D721Med (cell line): ENCODE measurements around the gene MAMDC2.
A peak's percentile ranks its signal among the peaks of the same experiment; 100 is the strongest.

Experiments
- DNase-seq: peaks from one replicate; pipeline ENCODE4 v3.0.0; 2011; ENCODE audit warnings: low spot score; ENCODE audit not compliant: insufficient read length
- FAIRE-seq: peaks from 2 replicates; lab custom pipeline; 2011; peaks lifted over from hg19 to GRCh38; lab: Jason Lieb, UNC
- CTCF ChIP-seq: IDR thresholded peaks from 2 replicates; pipeline ENCODE4 v1.5.1; 2012; ENCODE audit warnings: mild to moderate bottlenecking, control low read depth; ENCODE audit not compliant: insufficient read depth; ENCODE audit errors: missing control alignments

The MAMDC2 gene

DNA sequence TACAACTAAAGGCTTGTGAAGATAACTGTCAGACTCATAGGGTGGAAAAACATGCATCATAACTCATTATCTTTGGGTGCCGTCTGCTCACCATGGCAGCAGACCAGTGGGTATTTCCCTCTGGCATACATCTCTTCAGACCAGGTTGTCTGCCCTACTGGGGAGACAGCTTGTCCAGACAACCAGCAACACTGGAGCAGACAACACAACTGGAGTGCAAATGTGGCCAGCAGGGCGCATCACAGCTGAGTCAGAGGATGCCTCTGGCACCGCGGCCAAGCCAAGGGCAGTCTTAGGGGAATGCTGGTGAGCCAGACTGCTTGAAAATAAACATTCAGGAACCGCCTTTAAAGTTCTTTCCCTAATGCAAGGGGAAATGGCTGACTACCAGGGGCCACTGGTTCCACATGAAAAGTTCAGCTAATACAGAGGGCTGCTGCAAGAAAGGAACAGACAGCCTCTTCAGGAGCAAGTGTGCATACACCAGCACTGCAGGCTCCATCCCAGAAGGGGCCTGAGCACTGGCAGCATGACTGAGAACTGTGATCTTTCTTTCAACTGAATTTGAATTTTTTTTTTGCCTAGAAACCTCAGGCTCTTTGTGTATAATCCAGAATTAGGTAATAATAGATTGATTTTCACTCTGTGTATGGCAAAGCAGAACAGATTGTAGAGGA lies 77.3 kb downstream of the MAMDC2 start:
- peak; percentile 18 for TF ChIP-seq CTCF
- DNase-seq (no peak), FAIRE-seq (no peak)

DNA sequence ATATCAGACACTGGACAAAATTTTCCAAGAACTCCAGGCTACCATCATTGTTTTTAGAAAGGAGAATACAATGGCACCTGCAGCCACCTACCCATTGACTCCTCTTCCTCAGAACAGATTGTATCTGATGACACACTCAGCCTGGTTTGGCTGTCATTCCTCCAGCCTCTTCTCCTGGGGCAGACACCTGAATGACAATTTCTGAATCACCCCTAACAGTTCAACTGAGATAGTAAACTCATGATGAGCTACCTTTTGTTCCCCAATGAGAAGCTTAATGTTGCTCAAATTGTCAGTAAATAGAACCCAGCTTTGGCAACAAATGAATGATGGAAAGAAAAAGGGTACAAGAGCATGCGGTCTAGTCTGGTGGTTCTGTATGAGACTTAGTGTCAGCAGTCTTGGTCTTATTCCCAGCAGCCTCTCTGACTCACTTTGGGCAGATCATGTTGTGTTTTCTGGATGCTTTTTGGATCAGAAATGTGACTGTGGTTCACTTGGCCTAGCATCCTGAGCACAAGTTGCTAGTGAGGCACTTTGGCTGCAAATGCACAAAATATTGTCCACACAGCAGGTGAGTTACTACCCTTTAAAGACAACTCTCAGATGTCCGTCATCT lies 78.3 kb downstream of the MAMDC2 start:
- no peak for TF ChIP-seq CTCF
- DNase-seq (no peak), FAIRE-seq (no peak)

DNA sequence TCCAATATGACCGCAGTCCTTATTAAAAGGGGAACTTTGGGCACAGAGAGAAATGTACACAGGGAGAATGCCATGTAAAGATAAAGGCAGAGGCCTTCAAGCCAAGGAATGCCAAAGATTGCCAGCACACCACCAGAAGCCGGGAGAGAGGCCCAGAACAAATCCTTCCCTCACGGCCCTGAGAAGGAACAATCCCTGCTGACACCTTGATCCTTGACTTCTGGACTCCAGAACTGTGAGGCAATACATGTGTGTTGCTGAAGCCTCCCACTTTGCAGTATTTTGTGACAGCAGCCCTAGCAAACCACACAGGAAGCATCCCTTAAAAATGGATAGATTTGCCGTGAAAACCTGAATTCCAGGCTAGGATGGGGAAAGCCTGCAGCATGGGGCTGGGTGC lies 80.0 kb downstream of the MAMDC2 start:
- no peak for FAIRE-seq
- no peak for DNase-seq
- TF ChIP-seq CTCF = no peak

GRCh38 chr9:70125621-70126263 lies 82.1 kb downstream of the MAMDC2 start:
- no peak for DNase-seq
- no peak for TF ChIP-seq CTCF
- no peak for FAIRE-seq

DNA sequence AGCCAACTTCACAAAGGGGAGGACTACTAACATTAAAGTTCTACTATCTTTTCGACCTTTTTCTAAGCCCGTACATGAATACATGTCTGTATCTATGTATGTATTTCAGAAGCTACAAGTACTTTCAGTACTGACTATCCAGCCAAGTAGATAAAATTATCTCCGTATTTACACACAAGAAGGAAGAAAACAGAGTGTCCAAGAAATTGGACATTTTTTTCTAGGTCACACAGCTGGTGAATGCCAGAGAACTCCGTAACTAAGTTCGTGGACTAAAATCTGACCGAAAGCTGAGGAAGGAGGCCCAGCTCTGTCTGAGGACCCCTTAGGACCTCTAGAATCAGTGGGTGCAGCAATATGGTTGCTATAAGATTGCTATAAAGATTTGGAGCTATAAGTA lies 83.4 kb downstream of the MAMDC2 start:
- no peak for TF ChIP-seq CTCF
- FAIRE-seq (no peak), DNase-seq (no peak)

DNA sequence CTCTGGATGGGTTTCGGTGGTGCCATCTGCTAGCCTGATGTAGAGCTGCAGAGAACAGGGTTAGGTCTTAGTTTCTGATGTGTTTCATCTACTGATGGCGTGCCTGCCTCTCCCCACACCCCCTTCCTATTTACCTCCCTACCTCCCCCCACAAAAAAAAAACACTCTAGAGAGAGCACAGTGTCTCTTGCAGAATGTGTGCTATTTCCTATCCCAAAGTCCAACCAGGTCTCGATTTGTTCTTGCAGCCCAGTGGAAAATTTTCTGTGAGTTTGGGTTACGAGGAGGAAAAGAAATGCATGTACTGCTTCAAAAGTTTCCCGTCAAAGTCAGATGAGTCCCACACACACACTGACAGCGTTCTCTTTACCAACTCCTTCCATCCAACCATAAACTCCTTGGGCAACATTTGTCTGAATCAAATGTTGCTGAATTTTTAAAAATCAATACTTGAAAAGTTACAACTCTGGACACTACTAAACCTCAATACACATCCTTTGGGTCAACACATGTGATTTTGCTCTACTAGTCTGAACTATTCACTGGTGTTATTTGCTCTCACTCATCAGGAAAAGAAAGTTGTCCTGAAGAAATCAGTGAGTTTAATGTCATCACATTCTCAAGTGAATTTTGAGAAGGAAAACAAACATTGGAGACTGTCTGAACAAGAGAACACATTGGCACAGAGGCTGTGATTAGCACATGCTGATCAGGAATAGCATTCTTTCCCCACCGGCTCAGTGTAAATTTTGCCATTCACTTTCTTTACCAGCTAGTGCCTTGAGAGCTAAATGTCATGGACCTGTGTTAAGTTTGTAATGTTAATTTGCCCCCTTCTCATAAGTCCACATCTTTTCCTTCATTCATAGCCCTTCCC lies 84.1 kb downstream of the MAMDC2 start:
- TF ChIP-seq CTCF = no peak
- FAIRE-seq = no peak
- DNase-seq = no peak
